Measurements from ENCODE around the gene CUEDC2.

DNA sequence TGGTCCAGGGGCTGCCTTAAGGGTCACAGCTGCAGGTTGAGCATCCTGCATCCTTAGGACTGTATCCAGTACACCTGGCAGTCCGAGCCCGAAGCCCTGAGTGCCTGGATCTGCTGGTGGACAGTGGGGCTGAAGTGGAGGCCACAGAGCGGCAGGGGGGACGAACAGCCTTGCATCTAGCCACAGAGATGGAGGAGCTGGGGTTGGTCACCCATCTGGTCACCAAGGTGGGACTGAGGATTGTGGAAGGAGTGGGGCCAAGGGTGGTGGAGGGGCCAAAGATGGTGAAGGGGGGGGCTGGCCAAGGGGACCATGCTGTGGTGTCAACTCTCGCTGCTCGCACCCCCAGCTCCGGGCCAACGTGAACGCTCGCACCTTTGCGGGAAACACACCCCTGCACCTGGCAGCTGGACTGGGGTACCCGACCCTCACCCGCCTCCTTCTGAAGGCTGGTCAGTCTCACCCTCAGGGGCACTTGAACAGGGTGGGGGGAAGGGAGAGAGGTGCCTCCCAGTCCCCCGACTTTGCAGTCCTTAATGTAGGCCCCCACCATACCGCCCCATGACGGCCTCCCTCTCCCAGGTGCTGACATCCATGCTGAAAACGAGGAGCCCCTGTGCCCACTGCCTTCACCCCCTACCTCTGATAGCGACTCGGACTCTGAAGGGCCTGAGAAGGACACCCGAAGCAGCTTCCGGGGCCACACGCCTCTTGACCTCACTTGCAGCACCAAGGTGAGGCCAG lies 31.6 kb downstream of the CUEDC2 start:
- TF ChIP-seq, protein P1, sequence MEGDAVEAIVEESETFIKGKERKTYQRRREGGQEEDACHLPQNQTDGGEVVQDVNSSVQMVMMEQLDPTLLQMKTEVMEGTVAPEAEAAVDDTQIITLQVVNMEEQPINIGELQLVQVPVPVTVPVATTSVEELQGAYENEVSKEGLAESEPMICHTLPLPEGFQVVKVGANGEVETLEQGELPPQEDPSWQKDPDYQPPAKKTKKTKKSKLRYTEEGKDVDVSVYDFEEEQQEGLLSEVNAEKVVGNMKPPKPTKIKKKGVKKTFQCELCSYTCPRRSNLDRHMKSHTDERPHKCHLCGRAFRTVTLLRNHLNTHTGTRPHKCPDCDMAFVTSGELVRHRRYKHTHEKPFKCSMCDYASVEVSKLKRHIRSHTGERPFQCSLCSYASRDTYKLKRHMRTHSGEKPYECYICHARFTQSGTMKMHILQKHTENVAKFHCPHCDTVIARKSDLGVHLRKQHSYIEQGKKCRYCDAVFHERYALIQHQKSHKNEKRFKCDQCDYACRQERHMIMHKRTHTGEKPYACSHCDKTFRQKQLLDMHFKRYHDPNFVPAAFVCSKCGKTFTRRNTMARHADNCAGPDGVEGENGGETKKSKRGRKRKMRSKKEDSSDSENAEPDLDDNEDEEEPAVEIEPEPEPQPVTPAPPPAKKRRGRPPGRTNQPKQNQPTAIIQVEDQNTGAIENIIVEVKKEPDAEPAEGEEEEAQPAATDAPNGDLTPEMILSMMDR (IDR thresholded peaks at IDR 0.05; ENCODE audit: low read depth, low read length) = no peak
- no peak for TF ChIP-seq EZH2phosphoT487 (IDR thresholded peaks at IDR 0.05; ENCODE audit: low read depth)

All from OCI-LY3 (cell line).